ENCODE measurements around the gene EMILIN2.

GRCh38 chr18:2857491-2858131, 10.8 kb downstream of the EMILIN2 start:
- TF ChIP-seq EP300 (IDR thresholded peaks at IDR 0.05) (no peak), CTCF (IDR thresholded peaks at IDR 0.05) (no peak), POLR2A (IDR thresholded peaks at IDR 0.05) (no peak), POLR2AphosphoS5 (IDR thresholded peaks at IDR 0.05) (peak in 1 of 3 donors; percentile 53)
